HFF-Myc (cell line): Measurements from ENCODE around the gene BRAF.
"Not testable (repeated sequence)": the region's sequence is repeated elsewhere in the genome, so short reads cannot be mapped to it uniquely, and the experiment has no call there.

Experiments
- DNase-seq: peaks from one replicate; pipeline ENCODE4 v3.0.0-alpha.2; 2011; ENCODE audit warnings: low read depth; ENCODE audit errors: extremely low read depth
- H3K4me3 ChIP-seq: replicated peaks from 2 replicates; pipeline ENCODE4 v1.5.1; 2011; ENCODE audit warnings: low read depth, mild to moderate bottlenecking, control low read depth, low read length
- TF ChIP-seq, protein P1 (sequence below): IDR thresholded peaks from 2 replicates; pipeline ENCODE4 v1.5.1; 2012; ENCODE audit warnings: mild to moderate bottlenecking, low read depth, low read length, control low read depth; ENCODE audit errors: missing control alignments

The BRAF gene

DNA sequence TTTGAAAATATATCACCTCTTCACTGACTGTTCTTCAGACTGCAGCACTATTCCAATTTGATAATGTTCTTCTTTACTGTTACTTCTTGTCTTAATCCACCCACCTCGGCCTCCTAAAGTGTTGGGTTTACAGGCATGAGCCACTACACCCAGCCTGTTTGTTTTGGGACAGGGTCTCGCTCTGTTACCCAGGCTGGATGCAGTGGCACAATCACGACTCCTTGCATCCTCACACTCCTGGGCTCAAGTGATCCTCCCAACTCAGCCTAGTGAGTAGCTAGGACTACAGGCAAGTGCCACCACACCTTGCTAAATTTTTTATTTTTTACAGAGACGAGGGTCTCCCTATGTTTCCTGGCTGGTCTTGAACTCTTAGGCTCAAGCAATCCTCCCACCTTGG lies 150.4 kb downstream of the BRAF start:
- no peak for DNase-seq
- H3K4me3 ChIP-seq = no peak overlapping the region
- TF ChIP-seq, protein P1, sequence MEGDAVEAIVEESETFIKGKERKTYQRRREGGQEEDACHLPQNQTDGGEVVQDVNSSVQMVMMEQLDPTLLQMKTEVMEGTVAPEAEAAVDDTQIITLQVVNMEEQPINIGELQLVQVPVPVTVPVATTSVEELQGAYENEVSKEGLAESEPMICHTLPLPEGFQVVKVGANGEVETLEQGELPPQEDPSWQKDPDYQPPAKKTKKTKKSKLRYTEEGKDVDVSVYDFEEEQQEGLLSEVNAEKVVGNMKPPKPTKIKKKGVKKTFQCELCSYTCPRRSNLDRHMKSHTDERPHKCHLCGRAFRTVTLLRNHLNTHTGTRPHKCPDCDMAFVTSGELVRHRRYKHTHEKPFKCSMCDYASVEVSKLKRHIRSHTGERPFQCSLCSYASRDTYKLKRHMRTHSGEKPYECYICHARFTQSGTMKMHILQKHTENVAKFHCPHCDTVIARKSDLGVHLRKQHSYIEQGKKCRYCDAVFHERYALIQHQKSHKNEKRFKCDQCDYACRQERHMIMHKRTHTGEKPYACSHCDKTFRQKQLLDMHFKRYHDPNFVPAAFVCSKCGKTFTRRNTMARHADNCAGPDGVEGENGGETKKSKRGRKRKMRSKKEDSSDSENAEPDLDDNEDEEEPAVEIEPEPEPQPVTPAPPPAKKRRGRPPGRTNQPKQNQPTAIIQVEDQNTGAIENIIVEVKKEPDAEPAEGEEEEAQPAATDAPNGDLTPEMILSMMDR = no peak

DNA sequence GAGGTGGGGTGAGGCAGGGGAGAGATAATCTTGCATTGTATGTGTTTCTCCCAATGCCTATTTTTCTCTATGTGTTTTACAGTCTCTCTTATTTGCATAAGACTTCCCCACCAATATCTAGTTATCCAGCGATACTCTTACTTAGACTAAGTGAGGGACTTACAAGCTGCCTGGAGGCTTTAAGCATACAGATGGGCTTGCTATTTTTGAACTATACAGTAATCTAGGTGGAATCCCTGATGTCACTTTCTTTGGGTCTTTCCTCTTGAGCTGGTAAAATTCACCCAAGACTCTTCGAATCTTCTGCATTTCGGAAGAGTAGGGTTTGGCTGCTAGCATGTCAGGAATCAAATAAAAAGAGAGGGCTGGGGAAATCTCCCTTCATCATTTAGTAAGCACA lies 151.6 kb downstream of the BRAF start:
- DNase-seq = no peak

DNA sequence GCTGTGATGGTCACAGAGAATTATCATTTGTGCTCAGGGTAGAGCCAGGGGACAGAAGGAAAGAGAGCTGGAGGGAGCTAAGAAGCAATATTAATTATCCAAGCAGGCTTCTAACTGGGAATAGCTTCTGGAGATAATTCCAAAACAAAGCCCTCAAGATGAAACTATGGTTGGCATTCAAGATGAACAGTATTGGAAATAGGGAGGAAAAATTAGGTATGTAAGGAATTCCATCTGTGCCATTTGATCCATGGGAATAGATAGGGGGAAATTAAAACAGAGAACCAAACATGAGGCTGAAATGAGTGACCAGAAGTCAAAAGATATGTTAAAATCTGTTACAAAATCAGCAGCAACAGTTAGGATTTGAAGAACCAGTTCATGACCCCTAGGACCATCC lies 152.9 kb downstream of the BRAF start:
- TF ChIP-seq, protein P1 = no peak
- DNase-seq = no peak
- no peak overlapping the region for H3K4me3 ChIP-seq

More for the DNA sequence above, 151.6 kb downstream of the BRAF start:
- TF ChIP-seq, protein P1 = no peak
- no peak overlapping the region for H3K4me3 ChIP-seq

DNA sequence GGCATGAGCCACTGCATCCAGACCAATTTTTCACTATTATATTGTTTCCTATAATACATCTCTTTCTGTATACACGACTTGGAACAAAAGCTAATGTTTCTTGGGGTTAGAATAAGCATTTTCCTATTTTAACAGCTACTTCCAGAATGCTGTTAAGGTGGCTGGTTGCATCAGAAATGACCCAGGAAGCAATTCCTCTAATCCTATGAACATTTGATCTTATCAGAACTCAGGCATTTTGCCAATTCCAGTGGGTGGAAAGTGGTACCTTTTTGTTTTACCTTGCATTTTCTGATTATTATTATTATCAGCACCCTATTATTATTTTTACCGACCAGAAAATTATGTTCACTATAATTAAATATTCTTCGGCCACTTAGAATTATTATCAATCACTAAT lies 154.9 kb downstream of the BRAF start:
- TF ChIP-seq, protein P1 = no peak
- no peak overlapping the region for H3K4me3 ChIP-seq
- no peak for DNase-seq

DNA sequence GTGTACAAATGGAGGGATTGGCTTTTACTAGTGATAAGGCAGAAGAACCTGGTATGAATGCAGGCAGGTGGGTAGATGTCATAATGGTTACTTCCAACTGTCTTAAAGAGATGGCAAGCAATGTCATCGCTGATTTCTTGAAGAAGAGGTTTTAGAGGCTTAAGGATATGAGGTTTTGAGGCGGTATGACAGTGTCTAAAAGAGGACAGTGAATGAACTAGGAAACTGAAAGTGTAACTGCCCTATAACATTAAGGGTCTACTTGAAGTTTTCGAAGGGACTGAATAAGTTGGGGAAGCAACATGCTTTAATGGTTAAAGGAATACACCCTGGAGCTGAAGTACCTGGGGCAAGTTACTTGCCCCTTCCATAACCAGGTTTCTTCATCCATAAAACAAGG lies 157.3 kb downstream of the BRAF start:
- DNase-seq = no peak
- H3K4me3 ChIP-seq = no peak overlapping the region
- TF ChIP-seq, protein P1 = no peak

DNA sequence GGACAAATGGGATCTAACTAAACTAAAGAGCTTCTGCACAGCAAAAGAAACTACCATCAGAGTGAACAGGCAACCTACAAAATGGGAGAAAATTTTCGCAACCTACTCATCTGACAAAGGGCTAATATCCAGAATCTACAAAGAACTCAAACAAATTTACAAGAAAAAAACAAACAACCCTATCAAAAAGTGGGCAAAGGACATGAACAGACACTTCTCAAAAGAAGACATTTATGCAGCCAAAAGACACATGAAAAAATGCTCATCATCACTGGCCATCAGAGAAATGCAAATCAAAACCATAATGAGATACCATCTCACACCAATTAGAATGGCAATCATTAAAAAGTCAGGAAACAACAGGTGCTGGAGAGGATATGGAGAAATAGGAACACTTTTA lies 159.3 kb downstream of the BRAF start:
- not testable (repeated sequence) for DNase-seq, H3K4me3 ChIP-seq

DNA sequence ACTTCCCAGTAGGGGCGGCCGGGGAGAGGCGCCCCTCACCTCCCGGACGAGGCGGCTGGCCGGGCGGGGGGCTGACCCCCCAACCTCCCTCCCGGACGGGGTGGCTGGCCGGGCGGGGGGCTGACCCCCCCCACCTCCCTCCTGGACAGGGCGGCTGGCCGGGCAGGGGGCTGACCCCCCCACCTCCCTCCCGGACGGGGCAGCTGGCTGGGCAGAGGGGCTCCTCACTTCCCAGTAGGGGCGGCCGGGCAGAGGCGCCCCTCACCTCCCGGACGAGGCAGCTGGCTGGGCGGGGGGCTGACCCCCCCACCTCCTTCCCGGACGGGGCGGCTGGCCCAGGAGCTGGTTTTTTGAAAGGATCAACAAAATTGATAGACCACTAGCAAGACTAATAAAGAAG lies 161.6 kb downstream of the BRAF start:
- not testable (repeated sequence) for DNase-seq, H3K4me3 ChIP-seq

DNA sequence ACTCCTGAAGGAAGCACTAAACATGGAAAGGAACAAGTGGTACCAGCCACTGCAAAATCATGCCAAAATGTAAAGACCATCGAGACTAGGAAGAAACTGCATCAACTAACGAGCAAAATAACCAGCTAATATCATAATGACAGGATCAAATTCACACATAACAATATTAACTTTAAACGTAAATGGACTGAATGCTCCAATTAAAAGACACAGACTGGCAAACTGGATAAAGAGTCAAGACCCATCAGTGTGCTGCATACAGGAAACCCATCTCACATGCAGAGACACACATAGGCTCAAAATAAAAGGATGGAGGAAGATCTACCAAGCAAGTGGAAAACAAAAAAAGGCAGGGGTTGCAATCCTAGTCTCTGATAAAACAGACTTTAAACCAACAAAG lies 163.4 kb downstream of the BRAF start:
- DNase-seq, H3K4me3 ChIP-seq: not testable (repeated sequence)

DNA sequence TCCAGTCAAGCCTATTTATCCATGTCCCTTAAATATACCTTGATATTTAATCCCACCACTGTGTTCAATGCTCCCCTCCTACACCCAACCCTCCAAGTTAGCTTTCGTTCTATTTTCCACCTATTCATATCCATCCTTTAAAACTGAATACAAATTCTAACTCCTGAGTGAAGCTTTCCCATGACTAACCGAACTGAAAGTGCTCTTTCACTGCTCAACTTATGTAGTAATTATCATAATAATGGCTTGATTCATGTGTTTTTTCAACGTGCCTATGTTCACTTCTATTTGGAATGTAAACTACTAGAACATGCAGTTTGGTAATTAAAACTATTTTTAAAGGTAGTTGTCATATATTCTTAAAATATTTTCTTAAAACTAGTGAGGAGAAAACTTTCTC lies 170.2 kb downstream of the BRAF start:
- TF ChIP-seq, protein P1 = no peak
- no peak overlapping the region for H3K4me3 ChIP-seq

More for the DNA sequence above, 170.2 kb downstream of the BRAF start:
- DNase-seq = no peak
